ENCODE data around the gene VCL. TPM values are rescaled to one million over a fixed set of nuclear protein-coding genes. Genes with fewer than 3 reads are reported as not detected.

Gene VCL
- polyA plus RNA-seq, 1 donor from 2014 or later = 11.2 TPM

DNA sequence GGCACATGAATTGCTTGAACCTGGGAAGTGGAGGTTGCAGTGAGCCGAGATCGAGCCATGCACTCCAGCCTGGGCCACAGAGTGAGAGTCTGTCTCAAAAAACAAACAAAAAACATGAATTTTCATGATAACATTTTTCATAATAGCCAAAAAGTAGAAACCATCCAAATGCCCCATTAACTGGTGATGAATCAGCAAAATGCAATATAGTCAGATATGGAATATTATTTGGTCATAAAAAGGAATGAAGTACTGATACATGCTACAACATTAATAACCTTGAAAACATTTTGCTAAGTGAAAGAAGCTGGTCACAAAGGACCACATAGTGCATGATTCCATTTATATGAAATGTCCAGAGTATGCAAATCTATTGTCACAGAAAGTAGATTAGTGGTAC, 24.5 kb upstream of the VCL start:
- no peak overlapping the region for H3K27ac ChIP-seq (ENCODE audit: low read length)
- H3K9me3 ChIP-seq (ENCODE audit: low read length) = no peaks in the 10 kb centered on the region
- H2AFZ ChIP-seq (ENCODE audit: low read depth, low read length) = no peak overlapping the region
- no peak overlapping the region for H3K4me3 ChIP-seq (ENCODE audit: low read length)
- TF ChIP-seq RAD21 (conservative IDR thresholded peaks at IDR 0.05) = no peak
- no peak for TF ChIP-seq SMC3 (conservative IDR thresholded peaks at IDR 0.05; ENCODE audit: poor library complexity)
- no peak for TF ChIP-seq EP300 (conservative IDR thresholded peaks at IDR 0.05; ENCODE audit: poor library complexity, severe bottlenecking)
- no peak for TF ChIP-seq MXI1 (conservative IDR thresholded peaks at IDR 0.05; ENCODE audit: poor library complexity, severe bottlenecking)
- TF ChIP-seq EZH2 (IDR thresholded peaks at IDR 0.05; ENCODE audit: borderline replicate concordance, insufficient read depth, low read length, poor library complexity, severe bottlenecking) = no peak
- no peak for TF ChIP-seq TAF1 (IDR thresholded peaks at IDR 0.05; ENCODE audit: low read depth)
- TF ChIP-seq, protein P1, sequence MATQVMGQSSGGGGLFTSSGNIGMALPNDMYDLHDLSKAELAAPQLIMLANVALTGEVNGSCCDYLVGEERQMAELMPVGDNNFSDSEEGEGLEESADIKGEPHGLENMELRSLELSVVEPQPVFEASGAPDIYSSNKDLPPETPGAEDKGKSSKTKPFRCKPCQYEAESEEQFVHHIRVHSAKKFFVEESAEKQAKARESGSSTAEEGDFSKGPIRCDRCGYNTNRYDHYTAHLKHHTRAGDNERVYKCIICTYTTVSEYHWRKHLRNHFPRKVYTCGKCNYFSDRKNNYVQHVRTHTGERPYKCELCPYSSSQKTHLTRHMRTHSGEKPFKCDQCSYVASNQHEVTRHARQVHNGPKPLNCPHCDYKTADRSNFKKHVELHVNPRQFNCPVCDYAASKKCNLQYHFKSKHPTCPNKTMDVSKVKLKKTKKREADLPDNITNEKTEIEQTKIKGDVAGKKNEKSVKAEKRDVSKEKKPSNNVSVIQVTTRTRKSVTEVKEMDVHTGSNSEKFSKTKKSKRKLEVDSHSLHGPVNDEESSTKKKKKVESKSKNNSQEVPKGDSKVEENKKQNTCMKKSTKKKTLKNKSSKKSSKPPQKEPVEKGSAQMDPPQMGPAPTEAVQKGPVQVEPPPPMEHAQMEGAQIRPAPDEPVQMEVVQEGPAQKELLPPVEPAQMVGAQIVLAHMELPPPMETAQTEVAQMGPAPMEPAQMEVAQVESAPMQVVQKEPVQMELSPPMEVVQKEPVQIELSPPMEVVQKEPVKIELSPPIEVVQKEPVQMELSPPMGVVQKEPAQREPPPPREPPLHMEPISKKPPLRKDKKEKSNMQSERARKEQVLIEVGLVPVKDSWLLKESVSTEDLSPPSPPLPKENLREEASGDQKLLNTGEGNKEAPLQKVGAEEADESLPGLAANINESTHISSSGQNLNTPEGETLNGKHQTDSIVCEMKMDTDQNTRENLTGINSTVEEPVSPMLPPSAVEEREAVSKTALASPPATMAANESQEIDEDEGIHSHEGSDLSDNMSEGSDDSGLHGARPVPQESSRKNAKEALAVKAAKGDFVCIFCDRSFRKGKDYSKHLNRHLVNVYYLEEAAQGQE (IDR thresholded peaks at IDR 0.05; ENCODE audit: borderline replicate concordance) = no peak
- TF ChIP-seq, protein P2, sequence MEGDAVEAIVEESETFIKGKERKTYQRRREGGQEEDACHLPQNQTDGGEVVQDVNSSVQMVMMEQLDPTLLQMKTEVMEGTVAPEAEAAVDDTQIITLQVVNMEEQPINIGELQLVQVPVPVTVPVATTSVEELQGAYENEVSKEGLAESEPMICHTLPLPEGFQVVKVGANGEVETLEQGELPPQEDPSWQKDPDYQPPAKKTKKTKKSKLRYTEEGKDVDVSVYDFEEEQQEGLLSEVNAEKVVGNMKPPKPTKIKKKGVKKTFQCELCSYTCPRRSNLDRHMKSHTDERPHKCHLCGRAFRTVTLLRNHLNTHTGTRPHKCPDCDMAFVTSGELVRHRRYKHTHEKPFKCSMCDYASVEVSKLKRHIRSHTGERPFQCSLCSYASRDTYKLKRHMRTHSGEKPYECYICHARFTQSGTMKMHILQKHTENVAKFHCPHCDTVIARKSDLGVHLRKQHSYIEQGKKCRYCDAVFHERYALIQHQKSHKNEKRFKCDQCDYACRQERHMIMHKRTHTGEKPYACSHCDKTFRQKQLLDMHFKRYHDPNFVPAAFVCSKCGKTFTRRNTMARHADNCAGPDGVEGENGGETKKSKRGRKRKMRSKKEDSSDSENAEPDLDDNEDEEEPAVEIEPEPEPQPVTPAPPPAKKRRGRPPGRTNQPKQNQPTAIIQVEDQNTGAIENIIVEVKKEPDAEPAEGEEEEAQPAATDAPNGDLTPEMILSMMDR (IDR thresholded peaks at IDR 0.05; ENCODE audit: poor library complexity, severe bottlenecking) = no peak
- no peak for TF ChIP-seq POLR2AphosphoS5 (IDR thresholded peaks at IDR 0.05)
- H3K9ac ChIP-seq (ENCODE audit: low read length) = no peak overlapping the region
- H3K9me2 ChIP-seq (ENCODE audit: insufficient read depth, low read length) = no peaks in the 10 kb centered on the region
- H3K4me2 ChIP-seq (ENCODE audit: low read length) = no peak overlapping the region
- H3K79me2 ChIP-seq (replicated peaks; ENCODE audit: insufficient read depth, low read length) = no peaks in the 10 kb centered on the region
- no peaks in the 10 kb centered on the region for H3F3A ChIP-seq (ENCODE audit: insufficient read depth, low read length, poor library complexity, severe bottlenecking)
- H3K27me3 ChIP-seq (ENCODE audit: insufficient read depth, low read depth, low read length) = no peaks in the 10 kb centered on the region
- H3K36me3 ChIP-seq (ENCODE audit: insufficient read depth, low read length) = no peaks in the 10 kb centered on the region
- H4K20me1 ChIP-seq (ENCODE audit: insufficient read depth) = no peaks in the 10 kb centered on the region

DNA sequence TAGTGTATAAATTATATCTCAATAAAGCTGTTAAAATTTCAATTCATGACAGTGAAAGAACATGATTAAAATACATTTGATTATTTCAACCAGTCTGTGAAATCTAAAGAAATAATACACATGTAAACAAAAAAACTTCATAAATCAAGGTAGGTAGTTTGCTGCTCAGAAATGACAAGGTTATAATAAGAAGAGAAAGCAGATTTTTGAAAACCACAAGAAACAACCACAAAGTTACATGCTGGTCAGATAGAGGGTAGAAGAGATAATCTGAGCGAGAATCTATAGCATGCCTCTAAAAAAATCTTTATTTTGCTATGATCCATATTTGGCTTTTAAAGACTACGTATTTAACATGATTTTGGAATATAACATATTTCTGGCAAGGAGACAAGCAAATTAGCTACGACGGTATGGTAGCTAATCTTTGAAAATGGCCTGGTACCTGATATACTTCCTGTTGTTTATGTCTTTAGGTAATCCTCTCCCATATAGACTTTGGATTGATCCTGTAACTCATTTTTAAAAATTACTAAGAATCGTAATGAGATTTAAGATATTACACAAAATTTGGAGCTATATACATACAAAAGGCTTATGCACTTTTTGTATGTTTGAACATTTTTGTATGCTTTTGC, 23.5 kb upstream of the VCL start:
- no peak overlapping the region for H2AFZ ChIP-seq (ENCODE audit: low read depth, low read length)
- H3K27ac ChIP-seq (ENCODE audit: low read length) = no peak overlapping the region
- no peaks in the 10 kb centered on the region for H3K9me3 ChIP-seq (ENCODE audit: low read length)
- TF ChIP-seq EZH2 (IDR thresholded peaks at IDR 0.05; ENCODE audit: borderline replicate concordance, insufficient read depth, low read length, poor library complexity, severe bottlenecking) (no peak), RAD21 (conservative IDR thresholded peaks at IDR 0.05) (no peak), MXI1 (conservative IDR thresholded peaks at IDR 0.05; ENCODE audit: poor library complexity, severe bottlenecking) (no peak), POLR2AphosphoS5 (IDR thresholded peaks at IDR 0.05) (no peak), SMC3 (conservative IDR thresholded peaks at IDR 0.05; ENCODE audit: poor library complexity) (no peak), TAF1 (IDR thresholded peaks at IDR 0.05; ENCODE audit: low read depth) (no peak), EP300 (conservative IDR thresholded peaks at IDR 0.05; ENCODE audit: poor library complexity, severe bottlenecking) (no peak)
- TF ChIP-seq, protein P2 (IDR thresholded peaks at IDR 0.05; ENCODE audit: poor library complexity, severe bottlenecking) = no peak
- TF ChIP-seq, protein P1 (IDR thresholded peaks at IDR 0.05; ENCODE audit: borderline replicate concordance) = no peak
- no peak overlapping the region for H3K4me3 ChIP-seq (ENCODE audit: low read length)
- no peak overlapping the region for H3K9ac ChIP-seq (ENCODE audit: low read length)
- no peaks in the 10 kb centered on the region for H3K27me3 ChIP-seq (ENCODE audit: insufficient read depth, low read depth, low read length)
- H4K20me1 ChIP-seq (ENCODE audit: insufficient read depth) = no peaks in the 10 kb centered on the region
- no peaks in the 10 kb centered on the region for H3F3A ChIP-seq (ENCODE audit: insufficient read depth, low read length, poor library complexity, severe bottlenecking)
- no peaks in the 10 kb centered on the region for H3K36me3 ChIP-seq (ENCODE audit: insufficient read depth, low read length)
- H3K9me2 ChIP-seq (ENCODE audit: insufficient read depth, low read length) = no peaks in the 10 kb centered on the region
- H3K79me2 ChIP-seq (replicated peaks; ENCODE audit: insufficient read depth, low read length) = no peaks in the 10 kb centered on the region
- no peak overlapping the region for H3K4me2 ChIP-seq (ENCODE audit: low read length)
